Activated T-helper 1 cell treated with anti-CD3 and anti-CD28 coated beads, Interleukin-12 subunit alpha, Interleukin-12 subunit beta, Interleukin-2, Interleukin-4 antibody, amounts not matched to agents 30 ng/mL and 10 ng/mL and 1 ng/mL, durations not matched to agents 14 hours and 24 hours and 36 hours (primary cell): Measurements from ENCODE around the gene LAG3. TPM values are rescaled to one million over a fixed set of nuclear protein-coding genes. Genes with fewer than 3 reads are reported as not detected.
A peak's percentile ranks its signal among the peaks of the same experiment; 100 is the strongest.

Source experiments
- DNase-seq: peaks from one replicate; pipeline ENCODE4 v3.0.0; 2021; ENCODE audit warnings: low spot score
- H3K27ac Mint-ChIP-seq: one replicate; pipeline ENCODE4 v1.8.0; 2021; ENCODE audit warnings: mild to moderate bottlenecking, mixed read lengths
- H3K27me3 Mint-ChIP-seq: one replicate; pipeline ENCODE4 v1.8.0; 2022; ENCODE audit warnings: mild to moderate bottlenecking, moderate library complexity, mixed read lengths; ENCODE audit not compliant: insufficient read depth
- H3K36me3 Mint-ChIP-seq: one replicate; pipeline ENCODE4 v1.8.0; 2021; ENCODE audit warnings: low read depth, mixed read lengths
- H3K4me1 Mint-ChIP-seq: one replicate; pipeline ENCODE4 v1.8.0; 2021; ENCODE audit warnings: low read depth, mixed read lengths
- H3K4me3 Mint-ChIP-seq: one replicate; pipeline ENCODE4 v1.8.0; 2021; ENCODE audit warnings: mild to moderate bottlenecking, moderate library complexity, mixed read lengths
- H3K9me3 Mint-ChIP-seq: one replicate; pipeline ENCODE4 v1.8.0; 2021; ENCODE audit warnings: mixed read lengths
- intact Hi-C: fragments of 100-400 bp; cut with micrococcal nuclease; formaldehyde crosslinking; loops from one replicate; pipeline ENCODE4 v1.15.1; 2024
- total RNA-seq: library from RNA; stranded (reverse); gene quantifications from 2 replicates; pipeline ENCODE4 v1.2.3, GENCODE V29; 2022

The LAG3 gene
- total RNA-seq, 1 donor from 2014 or later = 275 TPM

- peaks cover 89% of the 10 kb centered on the region for H3K4me1 Mint-ChIP-seq
- H3K27ac Mint-ChIP-seq = peak overlapping the region; percentile 91
- intact Hi-C loops = no loop called here
- DNase-seq = peak; percentile 84
- peaks cover 40% of the 10 kb centered on the region for H3K36me3 Mint-ChIP-seq
- no peaks in the 10 kb centered on the region for H3K9me3 Mint-ChIP-seq
- no peaks in the 10 kb centered on the region for H3K27me3 Mint-ChIP-seq
- H3K4me3 Mint-ChIP-seq = peak overlapping the region; percentile 80
Measured at GRCh38 chr12:6778574-6779550, 6.5 kb downstream of the LAG3 start.

GRCh38 chr12:6779708-6780432 is 7.5 kb downstream of the LAG3 start:
- Mint-ChIP-seq H3K9me3 (no peaks in the 10 kb centered on the region), H3K4me3 (peak overlapping the region; percentile 57), H3K36me3 (peaks cover 33% of the 10 kb centered on the region), H3K27ac (peak overlapping the region; percentile 91), H3K4me1 (peaks cover 89% of the 10 kb centered on the region), H3K27me3 (no peaks in the 10 kb centered on the region)
- intact Hi-C loops = loop anchor here (1.0 to 2.0 kb wide), 5 partner anchors 8 to 45 kb away; partner anchors contain the start of genes CD4, LAG3, MLF2 and PTMS
- no peak for DNase-seq

GRCh38 chr12:6780573-6780972 is 8.3 kb downstream of the LAG3 start:
- peaks cover 89% of the 10 kb centered on the region for H3K4me1 Mint-ChIP-seq

GRCh38 chr12:6782119-6782518 is 9.8 kb downstream of the LAG3 start:
- DNase-seq = no peak
- H3K27ac Mint-ChIP-seq = peak overlapping the region; percentile 59
- no peak overlapping the region for H3K4me3 Mint-ChIP-seq
- no peaks in the 10 kb centered on the region for H3K27me3 Mint-ChIP-seq
- intact Hi-C loops = no loop called here
- H3K9me3 Mint-ChIP-seq = no peaks in the 10 kb centered on the region
- peaks cover 87% of the 10 kb centered on the region for H3K4me1 Mint-ChIP-seq
- H3K36me3 Mint-ChIP-seq = peaks cover 14% of the 10 kb centered on the region

More at GRCh38 chr12:6780573-6780972, 8.3 kb downstream of the LAG3 start:
- H3K27me3 Mint-ChIP-seq = no peaks in the 10 kb centered on the region
- H3K36me3 Mint-ChIP-seq = peaks cover 26% of the 10 kb centered on the region
- no peak for DNase-seq
- peak overlapping the region; percentile 91 for H3K27ac Mint-ChIP-seq
- intact Hi-C loops = loop anchor here (1.0 to 2.0 kb wide), 5 partner anchors 8 to 45 kb away; partner anchors contain the start of genes CD4, LAG3, MLF2 and PTMS
- H3K9me3 Mint-ChIP-seq = no peaks in the 10 kb centered on the region
- H3K4me3 Mint-ChIP-seq = peak overlapping the region; percentile 39

- Mint-ChIP-seq H3K36me3 (peaks cover 9% of the 10 kb centered on the region), H3K9me3 (no peaks in the 10 kb centered on the region), H3K4me1 (peaks cover 79% of the 10 kb centered on the region), H3K27me3 (no peaks in the 10 kb centered on the region), H3K27ac (peak overlapping the region; percentile 42), H3K4me3 (peak overlapping the region; percentile 3)
- intact Hi-C loops = no loop called here
- no peak for DNase-seq
Measured at GRCh38 chr12:6782850-6783566, 10.7 kb downstream of the LAG3 start.

- Mint-ChIP-seq H3K36me3 (peaks cover under 1% of the 10 kb centered on the region), H3K27ac (peak overlapping the region; percentile 42), H3K4me1 (peaks cover 79% of the 10 kb centered on the region), H3K4me3 (peak overlapping the region; percentile 12), H3K27me3 (no peaks in the 10 kb centered on the region), H3K9me3 (no peaks in the 10 kb centered on the region)
- intact Hi-C loops = no loop called here
- no peak for DNase-seq
Measured at GRCh38 chr12:6783828-6784227, 11.5 kb downstream of the LAG3 start.

GRCh38 chr12:6784296-6784695 is 12.0 kb downstream of the LAG3 start:
- Mint-ChIP-seq H3K4me3 (peak overlapping the region; percentile 22), H3K4me1 (peaks cover 79% of the 10 kb centered on the region), H3K36me3 (no peaks in the 10 kb centered on the region), H3K9me3 (no peaks in the 10 kb centered on the region), H3K27ac (no peak overlapping the region), H3K27me3 (no peaks in the 10 kb centered on the region)
- no peak for DNase-seq
- intact Hi-C loops = no loop called here

- no peak overlapping the region for H3K27ac Mint-ChIP-seq
- H3K4me1 Mint-ChIP-seq = peaks cover 78% of the 10 kb centered on the region
- no peak for DNase-seq
- intact Hi-C loops = loop anchor here (5.0 kb wide), 2 partner anchors 97 to 168 kb away; partner anchors contain the start of genes PTPN6 and ZNF384
- no peaks in the 10 kb centered on the region for H3K27me3 Mint-ChIP-seq
- no peaks in the 10 kb centered on the region for H3K9me3 Mint-ChIP-seq
- H3K36me3 Mint-ChIP-seq = peaks cover 1% of the 10 kb centered on the region
- H3K4me3 Mint-ChIP-seq = no peak overlapping the region
Measured at GRCh38 chr12:6784761-6785160, 12.4 kb downstream of the LAG3 start.

- peaks cover 71% of the 10 kb centered on the region for H3K4me1 Mint-ChIP-seq
- intact Hi-C loops = loop anchor here (5.0 kb wide), 2 partner anchors 99 to 166 kb away; partner anchors contain the start of genes PTPN6 and ZNF384
- H3K4me3 Mint-ChIP-seq = peak overlapping the region; percentile 56
- no peaks in the 10 kb centered on the region for H3K9me3 Mint-ChIP-seq
- peak overlapping the region; percentile 62 for H3K27ac Mint-ChIP-seq
- DNase-seq = no peak
- no peaks in the 10 kb centered on the region for H3K27me3 Mint-ChIP-seq
- H3K36me3 Mint-ChIP-seq = peaks cover 6% of the 10 kb centered on the region
Measured at GRCh38 chr12:6786416-6787094, 14.2 kb downstream of the LAG3 start.

GRCh38 chr12:6787309-6787708 is 15.0 kb downstream of the LAG3 start:
- intact Hi-C loops = loop anchor here (5.0 kb wide), 2 partner anchors 100 to 165 kb away; partner anchors contain the start of genes PTPN6 and ZNF384
- Mint-ChIP-seq H3K4me3 (no peak overlapping the region), H3K9me3 (no peaks in the 10 kb centered on the region), H3K36me3 (peaks cover 9% of the 10 kb centered on the region), H3K4me1 (peaks cover 75% of the 10 kb centered on the region), H3K27me3 (no peaks in the 10 kb centered on the region), H3K27ac (no peak overlapping the region)
- DNase-seq = no peak

GRCh38 chr12:6788972-6789924 is 16.9 kb downstream of the LAG3 start, which contains the start of gene CD4:
Gene CD4 (plus strand): TSS chr12:6789528. CDS start chr12:6800139, 10,611 bp downstream.
- peak within 1 kb of the TSS; percentile 94 for H3K4me3 Mint-ChIP-seq
- no peaks in the 10 kb centered on the region for H3K9me3 Mint-ChIP-seq
- H3K4me1 Mint-ChIP-seq = peaks cover 71% of the 10 kb centered on the region
- DNase-seq = peak; percentile 79
- H3K36me3 Mint-ChIP-seq = peaks cover 20% of the 10 kb centered on the region
- peak within 1 kb of the TSS; percentile 87 for H3K27ac Mint-ChIP-seq
- intact Hi-C loops = loop anchor here (1.0 to 5.0 kb wide), 7 partner anchors 9 to 163 kb away; partner anchors contain the start of genes CDCA3, LAG3, MLF2 and PTPN6
- H3K27me3 Mint-ChIP-seq = no peaks in the 10 kb centered on the region
